Hematopoietic multipotent progenitor cell treated with erythropoietin and hydrocortisone succinate and interleukin-3 and kit ligand, for 4 days (in vitro differentiated cells): ENCODE data around the gene FOSL1.

Experiments used
- DNase-seq: peaks from one replicate; pipeline ENCODE4 v3.0.0-alpha.2; 2015

The FOSL1 gene

DNA sequence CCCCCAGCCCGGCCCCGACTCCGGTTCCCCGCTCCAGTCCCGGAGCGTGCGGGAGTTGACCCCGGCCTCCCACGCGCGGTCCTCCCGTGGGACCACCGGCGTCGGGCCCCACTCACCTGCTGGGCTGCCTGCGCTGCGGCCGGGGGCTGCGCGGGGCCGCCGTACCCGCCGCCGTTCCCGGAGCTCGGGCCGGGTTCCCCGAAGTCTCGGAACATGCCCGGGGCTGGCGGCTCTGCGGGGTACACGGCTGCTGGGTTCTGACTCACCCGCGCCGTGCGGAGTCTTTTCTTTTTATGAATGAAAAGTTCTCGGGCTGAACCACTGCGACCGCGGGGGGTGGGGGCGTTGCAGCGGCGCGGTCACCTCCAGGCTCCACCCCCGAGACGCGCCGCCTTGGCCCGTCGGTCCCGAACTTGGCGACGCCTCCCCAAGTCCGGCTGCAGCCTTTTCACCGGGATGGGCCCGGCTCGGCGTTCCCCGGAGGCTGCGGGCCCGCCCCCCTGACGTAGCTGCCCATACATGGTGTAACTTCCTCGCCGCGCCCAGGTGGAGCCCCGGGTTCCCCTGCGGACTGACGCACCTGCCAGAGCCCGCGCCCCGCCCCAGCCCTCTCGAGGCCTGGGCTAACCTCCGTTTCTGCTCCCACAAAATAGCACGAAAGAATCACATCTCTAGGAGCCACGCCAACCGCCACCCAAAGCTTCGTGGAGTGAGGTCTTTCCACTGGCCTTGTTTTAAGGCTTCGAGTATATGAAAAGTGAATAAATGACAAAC lies at the start of gene FOSL1:
Gene FOSL1, minus strand, starts transcription at position 264 of the 774 bp plus-strand sequence. Its CDS starts 49 bp downstream, at position 215.
- DNase-seq = peak; percentile 95

DNA sequence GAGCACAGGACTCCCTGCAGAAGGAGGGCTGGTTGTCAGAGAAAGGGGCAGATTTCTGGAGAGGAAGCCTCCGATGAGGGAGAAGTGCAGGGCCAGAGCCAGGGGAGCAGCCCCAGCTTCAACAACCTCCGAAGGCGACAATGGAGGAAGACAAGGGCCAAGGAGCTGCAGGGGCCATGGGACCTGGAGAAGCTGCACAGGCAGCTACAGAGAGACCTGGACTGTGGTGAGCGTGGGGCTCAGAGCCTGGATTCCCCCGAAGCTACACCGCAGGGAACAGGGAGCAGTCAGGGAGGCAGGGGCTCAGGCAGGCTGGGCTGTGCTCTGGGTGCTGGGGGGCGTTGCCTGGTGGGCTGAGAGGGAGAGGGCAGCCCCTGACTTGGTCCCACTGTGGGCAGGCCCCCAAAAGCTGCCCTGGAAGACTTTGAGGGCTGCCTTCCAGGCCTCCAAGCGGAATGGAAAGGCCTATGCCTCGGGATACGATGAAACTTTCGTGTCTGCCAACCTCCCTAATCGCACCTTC lies 47.5 kb upstream of the FOSL1 start:
- DNase-seq = no peak

DNA sequence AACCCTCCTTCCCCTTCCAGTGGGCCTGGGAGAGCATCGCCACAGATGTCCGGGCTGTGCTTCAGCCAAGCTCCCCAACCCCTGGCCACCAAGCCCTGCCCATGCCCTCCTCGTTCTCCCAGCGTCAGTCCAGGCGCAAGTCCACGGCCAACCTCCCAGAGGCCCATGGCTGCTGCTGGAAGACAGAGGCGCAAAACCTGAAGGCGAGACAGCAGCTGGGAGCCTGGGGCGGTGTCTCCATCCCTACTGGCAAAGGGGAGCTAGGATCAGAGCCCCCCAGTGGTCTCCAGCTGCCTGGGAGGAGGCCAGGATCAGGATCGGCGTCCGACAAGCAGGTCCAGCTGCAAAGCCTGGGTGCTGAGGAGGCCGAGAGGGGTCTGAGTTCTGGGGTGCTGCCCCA lies 46.9 kb upstream of the FOSL1 start:
- no peak for DNase-seq

DNA sequence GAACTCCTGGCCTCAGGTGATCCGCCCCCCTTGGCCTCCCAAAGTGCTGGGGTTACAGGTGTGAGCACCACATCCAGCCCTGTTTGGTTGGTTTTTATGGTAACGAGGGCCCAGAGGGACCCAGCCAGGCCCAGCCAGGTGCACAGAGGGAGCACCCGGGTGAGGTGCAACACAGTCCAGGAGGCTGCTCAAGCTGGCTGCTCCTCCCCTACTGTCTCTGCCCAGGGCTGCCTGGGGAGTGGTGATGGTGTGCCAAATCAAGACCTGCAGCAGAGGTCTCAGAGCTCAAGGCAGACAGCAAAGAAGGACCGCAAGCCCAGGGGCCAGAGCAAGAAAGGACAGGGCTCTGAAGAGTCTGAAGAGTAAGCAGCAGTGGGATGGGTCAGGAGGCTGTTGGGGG lies 46.5 kb upstream of the FOSL1 start:
- DNase-seq = no peak

DNA sequence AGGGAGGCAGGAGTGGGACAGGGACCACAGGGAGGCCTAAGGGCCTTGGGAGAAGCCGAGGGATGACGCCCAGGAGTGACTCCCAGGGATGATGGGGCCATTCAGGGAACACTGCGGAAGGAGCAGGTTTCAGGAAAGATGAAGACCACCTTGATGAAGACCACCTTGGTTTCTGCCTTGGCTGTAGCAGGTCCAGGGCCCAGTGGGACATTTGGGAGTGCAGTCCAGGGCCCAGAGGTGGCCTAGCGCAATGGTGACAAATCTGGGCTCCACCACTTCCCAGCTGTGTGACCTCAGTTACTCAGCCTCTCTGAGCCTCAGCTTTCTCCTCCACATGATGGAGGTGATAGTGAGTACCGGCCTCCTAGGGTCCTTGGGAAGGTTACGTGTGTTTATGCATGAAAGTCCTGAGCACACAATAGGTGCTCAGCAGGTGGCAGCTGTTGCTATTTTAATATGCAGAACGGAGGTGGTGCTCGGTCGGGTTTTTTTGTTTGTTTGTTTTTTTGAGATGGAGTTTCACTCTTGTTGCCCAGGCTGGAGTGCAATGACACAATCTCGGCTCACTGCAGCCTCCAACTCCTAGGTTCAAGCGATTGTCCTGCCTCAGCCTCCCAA lies 45.9 kb upstream of the FOSL1 start:
- DNase-seq = no peak

DNA sequence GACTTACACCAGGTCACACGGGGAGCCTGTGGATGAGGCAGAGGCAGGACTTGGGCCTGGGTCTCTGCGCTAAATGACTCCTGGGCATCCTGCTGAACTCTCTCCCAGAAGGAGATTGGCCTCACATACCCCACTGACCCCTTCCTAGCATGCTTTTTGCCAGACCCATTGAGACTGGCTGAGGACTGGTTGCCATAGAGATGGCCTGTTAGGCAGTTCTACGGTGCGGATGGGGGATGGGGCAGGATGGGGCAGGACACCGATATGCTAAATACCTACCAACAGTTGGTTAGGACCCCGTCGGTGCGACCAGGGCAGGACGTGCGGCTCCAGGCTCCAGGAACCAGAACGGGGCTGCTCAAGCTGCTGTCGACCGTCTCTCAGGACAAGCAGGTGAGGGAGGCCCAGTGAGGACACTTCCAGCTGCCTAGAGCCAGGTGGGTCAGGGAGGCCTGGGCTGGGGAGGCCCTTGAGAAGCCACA lies 45.3 kb upstream of the FOSL1 start, which contains the start of gene TSGA10IP:
Gene TSGA10IP, plus strand, starts transcription at position 51 of the 482 bp plus-strand sequence. Its CDS starts 196 bp downstream, at position 247.
- DNase-seq = no peak

DNA sequence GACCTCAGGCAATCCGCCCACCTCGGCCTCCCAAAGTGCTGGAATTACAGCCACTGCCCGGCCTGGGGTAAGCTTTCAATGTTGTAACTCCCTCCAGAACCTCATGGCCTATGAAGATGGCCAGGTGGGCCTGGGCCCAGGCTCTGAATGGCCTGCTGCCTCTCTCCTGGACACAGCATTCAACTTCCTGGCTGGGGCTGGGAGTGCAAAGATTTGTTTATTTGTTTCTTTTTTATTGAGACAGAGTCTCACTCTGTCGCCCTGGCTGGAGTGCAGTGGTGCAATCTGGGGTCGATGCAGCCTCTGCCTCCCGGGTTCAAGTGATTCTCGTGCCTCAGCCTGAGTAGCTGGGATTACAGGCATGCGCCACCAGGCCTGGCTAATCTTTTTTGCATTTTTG lies 44.6 kb upstream of the FOSL1 start:
- no peak for DNase-seq

DNA sequence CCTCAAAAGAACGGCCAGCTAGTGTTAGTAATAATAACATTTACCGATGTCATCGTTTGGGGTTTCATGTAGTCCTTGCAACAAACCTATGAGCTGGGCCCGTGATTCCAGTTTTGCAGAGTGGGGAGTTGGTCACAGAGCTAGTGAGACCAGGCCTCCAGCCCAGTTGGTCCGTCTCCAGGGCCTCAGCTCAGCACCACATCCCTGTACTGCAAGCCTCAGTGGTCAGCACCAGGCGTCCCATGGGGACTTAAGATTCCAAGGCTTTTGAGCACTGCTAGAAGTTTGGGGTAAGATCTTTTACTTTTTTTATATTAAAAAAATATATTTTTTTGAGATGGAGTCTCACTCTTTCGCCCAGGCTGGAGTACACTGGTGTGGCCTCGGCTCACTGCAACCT lies 44.0 kb upstream of the FOSL1 start:
- DNase-seq = no peak

DNA sequence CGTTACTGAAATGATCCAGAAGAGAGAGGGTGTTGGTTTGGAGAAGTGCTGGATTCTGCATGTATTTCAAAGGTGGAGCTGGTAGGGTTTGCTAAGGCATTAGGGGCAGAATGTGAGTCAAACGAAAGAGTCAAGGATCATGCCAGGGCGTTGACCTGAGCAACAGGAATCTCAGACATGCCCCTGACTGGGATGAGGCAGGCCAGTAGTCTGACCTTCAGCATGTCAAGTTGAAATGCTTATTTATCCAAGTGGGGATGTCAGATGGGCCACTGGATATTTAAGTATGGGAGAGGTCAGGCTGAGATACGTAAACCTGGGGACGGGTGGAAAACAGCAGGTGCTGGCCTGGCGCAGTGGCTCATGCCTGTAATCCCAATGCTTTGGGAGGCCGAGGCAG lies 42.3 kb upstream of the FOSL1 start:
- DNase-seq = no peak

DNA sequence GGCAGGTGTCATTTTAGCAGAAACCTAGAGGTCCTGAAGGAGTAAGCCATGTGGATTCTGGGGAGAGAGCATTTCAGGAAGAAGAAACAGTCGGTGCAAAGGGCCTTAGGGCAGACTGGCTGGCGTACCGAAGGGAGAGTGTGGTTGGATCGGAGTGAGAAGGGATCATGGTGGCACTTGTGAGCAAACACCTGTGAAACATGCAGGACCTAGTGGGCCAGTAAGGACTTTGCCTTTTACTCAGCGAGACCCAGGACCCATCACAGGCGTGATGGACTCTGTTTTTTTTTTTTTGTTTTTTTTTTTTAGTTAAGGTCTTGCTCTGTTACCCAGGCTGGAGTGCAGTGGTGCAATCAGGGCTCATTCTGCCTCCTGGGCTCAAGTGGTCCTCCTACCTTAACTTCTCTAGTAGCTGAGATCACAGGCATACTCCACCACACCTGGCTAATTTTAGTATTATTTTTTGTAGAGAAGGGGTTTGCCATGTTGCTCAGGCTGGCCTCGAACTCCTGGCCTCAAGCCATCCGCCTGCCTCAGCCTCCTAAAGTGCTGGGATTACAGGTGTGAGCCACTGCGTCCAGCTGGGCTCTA lies 41.6 kb upstream of the FOSL1 start:
- DNase-seq = no peak

DNA sequence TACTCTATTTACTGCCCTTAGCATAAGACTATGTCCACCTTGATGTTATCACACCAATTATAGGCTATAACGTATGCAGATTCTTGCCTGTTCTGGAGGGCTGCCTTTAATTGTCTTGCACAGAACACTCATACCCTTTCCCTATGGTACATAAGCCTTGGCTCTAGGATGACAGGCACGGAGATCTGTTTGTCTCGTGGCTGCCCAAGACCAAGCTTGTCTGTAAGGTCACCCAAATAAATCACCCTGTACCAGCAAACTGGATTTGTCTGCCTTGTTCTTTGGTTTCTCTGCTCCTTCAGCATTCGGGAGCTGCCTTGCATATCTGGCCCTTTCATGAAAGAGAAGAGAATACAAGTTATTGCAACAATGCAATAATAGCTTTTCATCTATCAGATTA lies 37.6 kb upstream of the FOSL1 start:
- no peak for DNase-seq

DNA sequence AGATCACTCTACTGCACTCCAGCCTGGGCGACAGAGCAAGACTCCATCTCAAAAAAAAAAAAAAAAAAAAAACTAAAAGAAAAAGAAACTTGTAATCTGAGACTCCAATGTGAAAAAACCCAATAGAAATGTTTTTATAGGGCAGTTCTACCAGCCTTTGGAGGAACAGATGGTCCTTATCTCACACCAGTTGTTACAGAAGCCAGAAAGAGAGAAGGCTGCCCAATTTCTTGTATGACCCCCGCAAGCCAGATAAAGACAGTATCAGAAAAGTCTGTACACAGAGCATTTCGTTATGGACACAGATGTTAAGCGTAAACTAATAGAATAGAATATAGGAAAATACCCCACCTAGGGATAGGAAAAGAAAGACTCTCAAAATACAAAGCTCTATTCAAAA lies 33.8 kb upstream of the FOSL1 start:
- DNase-seq = peak; percentile 97

DNA sequence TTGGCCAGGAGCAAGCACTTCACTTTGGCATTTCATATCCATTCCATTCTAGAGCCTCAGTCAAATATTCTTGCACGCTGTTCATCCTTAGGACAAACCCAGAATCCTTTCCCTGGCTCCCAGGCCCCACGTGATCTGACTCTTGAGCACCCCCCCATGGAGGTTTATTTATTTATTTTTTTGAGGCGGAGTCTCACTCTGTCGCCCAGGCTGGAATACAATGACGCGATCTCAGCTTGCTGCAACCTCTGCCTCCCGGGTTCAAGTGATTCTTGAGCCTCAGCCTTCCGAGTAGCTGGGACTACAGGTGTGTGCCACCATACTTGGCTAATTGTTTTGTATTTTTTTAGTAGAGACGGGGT lies 32.4 kb upstream of the FOSL1 start:
- DNase-seq = peak; percentile 64

DNA sequence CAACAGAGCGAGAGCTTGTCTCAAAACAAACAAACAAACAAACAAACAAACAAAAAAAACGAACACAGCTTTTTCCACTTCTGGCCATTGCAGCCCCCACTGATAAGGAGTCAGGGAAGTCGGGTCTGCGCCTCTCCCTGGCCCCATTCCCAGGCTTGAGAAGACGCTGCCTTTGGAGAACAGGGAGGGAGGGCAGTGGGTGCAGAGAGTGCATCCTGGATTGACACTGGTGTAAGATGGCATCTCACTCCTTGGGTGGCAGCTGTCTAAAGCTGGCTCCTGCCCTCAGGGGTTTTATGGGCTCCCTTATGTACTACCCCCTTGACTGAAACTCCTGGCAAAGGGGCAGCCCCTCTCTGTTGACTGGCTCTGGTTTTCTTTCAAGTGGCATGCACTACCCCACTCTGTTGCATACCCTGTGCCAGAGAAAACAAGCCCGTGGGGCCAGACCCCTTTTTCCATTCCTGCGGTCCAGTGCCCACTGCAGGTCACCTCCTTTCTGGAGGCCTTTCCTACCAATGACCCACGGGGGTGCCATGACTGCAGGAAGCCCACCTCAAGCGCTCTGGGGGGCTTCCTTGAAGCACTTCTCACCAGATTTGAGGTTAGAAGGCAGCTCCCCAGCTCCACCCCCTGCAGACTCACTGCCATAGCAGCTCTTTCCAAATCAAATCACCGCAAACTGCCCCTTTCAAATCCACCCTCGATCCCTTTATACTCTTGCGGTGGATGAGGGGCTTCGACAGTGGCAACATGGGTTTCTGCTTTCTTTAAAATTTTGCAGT lies 31.8 kb upstream of the FOSL1 start:
- DNase-seq = peak; percentile 38

DNA sequence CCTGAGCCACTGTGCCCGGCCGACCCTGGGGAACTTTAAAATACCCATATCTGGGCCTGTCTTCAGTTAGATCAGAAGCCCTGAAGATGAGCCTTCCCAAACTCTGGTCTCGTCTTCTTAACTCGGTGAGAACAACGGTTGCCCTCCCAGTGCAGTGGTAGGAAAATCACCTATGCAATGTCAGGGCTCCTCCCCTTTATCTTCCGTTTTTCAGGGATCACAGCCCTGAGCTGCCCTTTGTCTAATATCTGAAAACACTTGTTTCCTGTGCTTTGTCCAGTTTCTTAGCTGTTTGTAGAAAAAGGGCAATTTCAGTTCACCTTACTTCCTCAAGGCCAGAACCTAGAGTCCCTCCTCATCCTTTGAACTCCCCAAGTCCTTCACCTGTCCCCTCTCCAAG lies 28.5 kb upstream of the FOSL1 start:
- DNase-seq = peak; percentile 78

DNA sequence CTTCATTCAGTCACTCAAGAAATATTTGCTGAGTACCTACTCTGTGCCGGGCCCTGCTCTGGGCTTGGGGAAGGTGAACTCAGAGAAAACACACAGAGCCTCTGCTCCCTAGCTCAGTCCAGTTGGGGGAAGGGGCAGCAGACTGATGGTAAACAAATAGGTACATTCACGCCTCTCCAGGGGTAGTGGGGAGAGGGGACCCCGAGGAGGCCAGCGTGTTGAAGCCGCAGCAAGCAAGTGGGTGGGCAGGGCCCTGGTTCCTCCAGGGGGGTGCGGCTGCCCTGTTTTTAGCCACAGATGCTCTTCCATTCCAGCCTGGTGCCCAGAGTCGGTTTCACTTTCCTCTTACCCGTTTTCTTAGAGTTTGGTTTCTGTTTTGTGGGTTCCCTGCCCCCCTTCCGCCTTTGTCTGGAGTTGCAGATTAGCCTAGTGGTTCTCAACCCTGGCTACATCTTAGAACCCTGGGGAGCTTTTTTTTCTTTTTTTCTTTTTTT lies 27.8 kb upstream of the FOSL1 start:
- DNase-seq = peak; percentile 98

DNA sequence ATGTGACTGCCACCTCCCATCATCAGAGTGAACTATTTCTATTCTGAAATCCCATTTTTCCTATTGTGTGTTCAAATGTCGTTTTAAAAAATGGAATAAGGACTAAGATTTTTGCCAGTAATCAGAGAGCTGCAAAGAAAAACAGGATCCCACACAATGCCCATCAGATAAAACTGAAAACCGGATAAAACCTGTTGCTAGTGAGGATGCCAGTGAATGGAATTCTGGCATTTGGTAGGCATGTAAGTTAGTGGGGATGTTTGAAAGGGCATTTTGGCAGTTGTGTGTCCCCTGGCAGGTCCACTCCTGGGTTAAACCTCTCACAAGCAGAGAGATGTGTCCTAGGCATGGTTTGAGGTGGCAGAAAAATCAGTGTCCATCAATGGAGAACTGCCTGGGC lies 25.2 kb upstream of the FOSL1 start:
- DNase-seq = no peak

DNA sequence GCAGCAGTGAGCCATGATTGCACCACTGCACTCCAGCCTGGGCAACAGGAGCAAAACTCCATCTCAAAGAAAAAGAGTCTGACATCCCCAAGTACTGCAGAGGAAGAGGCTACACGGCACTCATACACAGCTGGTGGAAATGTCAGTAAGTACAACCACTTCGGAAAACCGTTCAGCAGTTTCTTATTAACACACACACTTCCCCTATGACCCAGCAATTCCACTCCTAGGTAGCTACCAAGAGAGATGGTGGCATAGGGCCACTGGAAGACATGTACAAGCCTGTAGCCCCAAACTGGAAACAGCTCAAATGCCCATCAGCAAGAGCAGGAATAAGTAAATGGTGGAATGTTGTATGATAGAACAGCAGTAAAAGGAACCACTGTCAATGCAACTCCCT lies 22.4 kb upstream of the FOSL1 start:
- no peak for DNase-seq

DNA sequence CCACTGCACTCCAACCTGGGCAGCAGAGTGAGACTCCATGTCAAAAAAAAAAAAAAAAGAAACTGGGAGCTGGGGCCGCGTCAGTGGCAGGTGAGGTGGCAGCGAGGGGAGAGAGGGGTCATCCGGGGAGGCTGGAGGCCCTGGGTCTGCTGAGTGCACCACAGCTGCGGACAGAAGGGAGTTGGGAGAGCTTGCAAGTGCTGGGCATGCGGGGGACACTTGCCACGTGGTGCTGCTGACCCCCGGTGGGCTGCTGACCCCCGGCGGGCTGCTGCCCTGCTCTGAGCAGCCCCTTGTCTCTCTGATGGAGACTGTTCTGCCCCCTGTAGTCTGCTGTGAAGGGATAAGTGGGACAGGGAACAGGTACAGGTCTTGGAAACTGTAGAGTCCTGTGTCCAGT lies 21.7 kb upstream of the FOSL1 start:
- no peak for DNase-seq

DNA sequence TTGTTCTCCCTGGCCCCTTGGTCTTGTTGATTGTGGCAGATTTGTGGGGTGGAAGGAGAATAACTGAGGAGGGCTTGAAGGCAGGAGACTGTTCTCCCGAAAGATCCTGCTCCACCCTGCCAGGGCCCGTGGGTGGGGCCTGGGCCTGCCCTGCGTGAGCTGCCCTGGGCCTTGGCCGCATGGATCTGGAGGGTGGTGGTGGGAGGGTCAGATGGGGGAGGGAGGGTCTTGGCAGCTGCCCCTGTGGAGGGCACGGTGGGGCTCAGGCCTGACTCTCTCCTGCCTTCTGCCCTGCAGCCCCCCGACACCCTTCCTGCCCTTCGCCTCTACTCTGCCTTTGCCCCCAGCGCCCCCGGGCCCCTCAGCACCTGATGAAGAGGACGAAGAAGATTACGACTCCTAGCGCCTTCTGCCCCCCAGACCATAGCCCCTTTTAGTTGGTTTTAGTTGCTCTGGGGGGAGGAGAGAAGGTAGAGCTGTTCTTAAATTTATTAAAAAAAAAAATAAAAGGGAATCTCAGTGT lies 20.9 kb upstream of the FOSL1 start:
- DNase-seq = no peak

DNA sequence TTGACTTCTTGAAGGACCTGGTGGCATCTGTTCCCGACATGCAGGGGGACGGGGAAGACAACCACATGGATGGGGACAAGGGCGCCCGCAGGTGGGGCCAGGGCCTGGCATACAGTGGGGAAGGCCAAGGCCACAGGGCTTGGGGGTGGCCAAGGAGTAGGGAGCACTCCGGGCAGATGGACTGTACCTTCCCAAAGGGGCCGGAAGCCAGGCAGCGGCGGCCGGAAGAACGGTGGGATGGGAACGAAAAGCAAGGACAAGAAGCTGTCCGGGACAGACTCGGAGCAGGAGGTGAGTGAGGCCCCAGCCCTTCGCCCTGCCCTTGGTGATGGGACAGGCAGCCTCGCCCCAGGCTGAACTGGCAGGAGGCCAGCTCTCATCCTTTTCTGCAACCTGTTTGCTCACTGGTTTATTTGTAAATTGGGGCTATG lies 20.2 kb upstream of the FOSL1 start:
- no peak for DNase-seq

DNA sequence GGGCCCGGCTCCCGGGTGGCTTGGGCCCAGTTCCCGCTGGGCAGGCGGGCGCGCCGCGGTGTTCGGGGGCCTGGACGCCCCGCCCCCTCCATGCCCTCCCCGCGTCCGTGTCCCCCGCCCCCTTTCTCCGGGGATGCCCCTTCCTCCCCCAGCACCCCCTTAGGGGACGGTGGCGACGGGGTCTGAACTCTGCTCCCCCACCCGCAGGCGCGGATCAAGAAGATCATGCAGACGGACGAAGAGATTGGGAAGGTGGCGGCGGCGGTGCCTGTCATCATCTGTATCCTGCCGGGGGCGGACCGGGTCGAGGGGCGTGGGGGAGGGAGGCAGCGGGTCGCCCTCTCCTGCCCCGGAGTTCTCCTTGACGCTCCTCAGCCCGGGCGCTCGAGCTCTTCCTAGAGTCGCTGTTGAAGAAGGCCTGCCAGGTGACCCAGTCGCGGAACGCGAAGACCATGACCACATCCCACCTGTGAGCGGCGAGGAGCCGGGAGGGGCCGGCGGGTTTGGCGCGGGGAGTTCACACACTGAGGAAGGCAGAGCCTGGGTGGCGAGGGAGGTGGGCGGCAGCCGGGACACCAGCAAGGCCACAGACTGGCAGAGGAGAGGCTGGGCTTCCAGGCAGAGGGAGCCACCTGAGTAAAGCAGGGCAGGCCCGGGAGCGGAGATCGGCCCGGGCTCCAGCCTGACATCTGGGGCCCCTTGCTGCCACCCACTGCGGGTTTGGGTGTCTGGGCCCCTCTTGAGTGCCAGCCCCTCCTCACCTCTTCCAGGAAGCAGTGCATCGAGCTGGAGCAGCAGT lies 19.6 kb upstream of the FOSL1 start:
- DNase-seq = peak; percentile 71
